Mucosa of rectum (tissue), 2 donors: ENCODE data around the gene NNAT.

Source experiments
- H3K27ac ChIP-seq, 2 donors: one replicate each; pipeline ENCODE4 v1.7.0; 2013; ENCODE audit warnings: inconsistent platforms in 2 of 2, low read depth in 2 of 2, low read length in 2 of 2
- H3K27me3 ChIP-seq, 2 donors: one replicate each; pipeline ENCODE4 v1.7.0; 2013; ENCODE audit warnings: low read length in 2 of 2; ENCODE audit not compliant: control insufficient read depth in 2 of 2, insufficient read depth in 2 of 2
- H3K36me3 ChIP-seq, 2 donors: one replicate each; pipeline ENCODE4 v1.7.0; 2013; ENCODE audit warnings: low read length in 2 of 2; ENCODE audit not compliant: control insufficient read depth in 2 of 2, insufficient read depth in 2 of 2
- H3K4me1 ChIP-seq, 2 donors: one replicate each; pipeline ENCODE4 v1.7.0; 2013; ENCODE audit warnings: low read length in 2 of 2, mild to moderate bottlenecking in 1 of 2; ENCODE audit not compliant: control insufficient read depth in 2 of 2, insufficient read depth in 2 of 2
- H3K4me3 ChIP-seq, 2 donors: one replicate each; pipeline ENCODE4 v1.7.0; 2013; ENCODE audit warnings: low read length in 2 of 2
- H3K9ac ChIP-seq, 2 donors: one replicate each; pipeline ENCODE4 v1.7.0; 2013; ENCODE audit warnings: low read length in 2 of 2, low read depth in 1 of 2, mild to moderate bottlenecking in 1 of 2
- H3K9me3 ChIP-seq, 2 donors: one replicate each; pipeline ENCODE4 v1.7.0; 2013; ENCODE audit warnings: low read length in 2 of 2; ENCODE audit not compliant: control insufficient read depth in 2 of 2
- donor health status: healthy.
- donor health status: Normal muscosa, but diverticular disease.

NNAT gene

DNA sequence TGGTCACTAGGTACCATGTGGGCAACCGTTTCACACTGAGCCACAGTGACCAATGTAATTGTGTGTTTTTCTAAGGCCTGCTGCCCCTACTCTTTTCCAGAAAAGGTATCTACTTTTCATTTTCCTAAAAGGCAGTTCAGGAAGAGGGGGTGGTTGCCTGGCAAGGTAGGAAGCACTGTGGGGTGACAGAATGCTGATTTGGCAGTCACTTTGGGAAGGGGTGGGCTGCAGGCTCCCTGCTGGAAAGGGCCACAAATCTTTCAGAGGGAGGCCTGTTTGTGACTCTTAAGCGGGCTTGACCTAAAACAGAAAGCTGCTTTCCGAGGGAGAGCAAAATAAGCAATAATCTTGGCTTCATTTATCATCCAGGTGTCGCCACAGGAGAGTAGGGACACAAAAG is 5.2 kb upstream of the NNAT start:
- no peaks in the 10 kb centered on the region for H3K27me3 ChIP-seq
- H3K9me3 ChIP-seq, result no peaks in the 10 kb centered on the region
- H3K27ac ChIP-seq, result no peak overlapping the region
- peaks cover 39 to 41% of the 10 kb centered on the region in 2 donors for H3K36me3 ChIP-seq
- no peak overlapping the region for H3K4me3 ChIP-seq
- H3K9ac ChIP-seq, result no peak overlapping the region
- peaks cover 11 to 14% of the 10 kb centered on the region in 2 donors for H3K4me1 ChIP-seq

DNA sequence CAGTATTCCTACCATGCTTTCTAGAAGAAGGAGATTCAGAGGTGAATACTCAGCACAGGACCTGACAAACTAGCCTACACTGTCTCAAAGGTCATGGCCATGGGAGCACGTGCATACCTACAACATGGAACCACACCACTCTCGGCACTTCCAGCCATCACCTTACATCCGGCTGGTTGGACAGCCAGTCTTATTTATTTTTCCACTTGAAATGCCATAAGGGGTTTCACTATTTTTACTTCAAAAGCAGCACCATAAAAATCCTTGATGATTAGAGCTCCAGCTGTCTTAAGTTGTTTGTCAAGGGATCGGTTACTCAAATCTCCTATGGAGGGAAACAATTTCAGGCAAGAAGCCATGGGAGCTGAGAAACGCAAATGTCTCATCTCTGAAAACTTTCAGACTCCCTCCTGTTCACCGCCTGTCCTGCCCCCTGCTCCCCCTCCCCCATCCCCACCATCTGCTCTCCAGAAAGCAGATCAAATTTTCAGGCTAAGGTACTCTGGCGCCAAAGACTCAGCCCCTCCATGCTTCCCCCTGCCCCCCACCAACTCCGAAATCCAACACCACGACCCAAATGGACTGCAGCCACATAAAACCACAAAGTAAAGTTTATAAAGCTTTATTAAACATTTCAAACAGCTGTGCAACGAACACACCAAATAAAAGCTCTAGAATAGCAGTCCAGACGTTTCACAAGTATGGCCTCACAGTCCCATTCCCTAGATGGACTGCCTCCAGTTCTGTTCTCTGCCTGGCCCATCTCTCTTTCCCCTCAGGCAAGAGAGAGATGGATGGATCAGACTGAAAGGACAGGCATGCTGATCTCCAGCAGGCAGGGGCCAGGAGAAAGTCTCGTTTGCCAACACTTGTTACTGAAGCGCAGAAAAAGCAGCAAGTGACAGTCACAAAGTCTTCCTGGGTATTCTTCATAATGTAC is 4.0 kb upstream of the NNAT start:
- peaks cover 11 to 14% of the 10 kb centered on the region in 2 donors for H3K4me1 ChIP-seq

DNA sequence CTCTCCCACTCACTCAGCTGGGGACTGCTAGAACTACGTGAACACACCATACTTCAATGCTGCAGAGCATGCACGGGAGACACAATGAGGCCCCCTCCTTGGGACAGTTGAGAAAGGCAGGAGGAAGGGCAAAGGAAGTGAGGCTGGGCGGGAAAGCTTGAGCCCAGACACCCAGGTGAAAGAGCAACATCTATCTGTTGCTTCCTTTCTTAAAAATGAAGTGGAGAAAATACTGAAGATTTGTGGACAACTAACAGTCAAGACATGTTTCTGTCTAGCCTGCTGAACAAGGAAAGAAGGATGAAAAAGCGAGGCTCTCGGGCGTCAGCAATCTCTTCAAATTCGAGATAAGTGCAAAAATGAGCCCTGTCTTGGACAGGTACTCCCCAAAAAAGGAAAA is 3.0 kb upstream of the NNAT start:
- H3K4me1 ChIP-seq, result peaks cover 14 to 19% of the 10 kb centered on the region in 2 donors
- no peaks in the 10 kb centered on the region for H3K27me3 ChIP-seq
- H3K4me3 ChIP-seq, result no peak overlapping the region
- H3K9ac ChIP-seq, result no peak overlapping the region
- H3K36me3 ChIP-seq, result peaks cover 26 to 30% of the 10 kb centered on the region in 2 donors
- H3K9me3 ChIP-seq, result no peaks in the 10 kb centered on the region
- peak overlapping the region in 1 of 2 donors; percentile 18 for H3K27ac ChIP-seq

More for the DNA sequence above, 4.0 kb upstream of the NNAT start:
- Histone ChIP-seq H3K27ac (peak overlapping the region; percentile 5 to 18), H3K36me3 (peaks cover 28 to 37% of the 10 kb centered on the region in 2 donors), H3K9ac (no peak overlapping the region), H3K4me3 (no peak overlapping the region), H3K27me3 (no peaks in the 10 kb centered on the region), H3K9me3 (no peaks in the 10 kb centered on the region)

DNA sequence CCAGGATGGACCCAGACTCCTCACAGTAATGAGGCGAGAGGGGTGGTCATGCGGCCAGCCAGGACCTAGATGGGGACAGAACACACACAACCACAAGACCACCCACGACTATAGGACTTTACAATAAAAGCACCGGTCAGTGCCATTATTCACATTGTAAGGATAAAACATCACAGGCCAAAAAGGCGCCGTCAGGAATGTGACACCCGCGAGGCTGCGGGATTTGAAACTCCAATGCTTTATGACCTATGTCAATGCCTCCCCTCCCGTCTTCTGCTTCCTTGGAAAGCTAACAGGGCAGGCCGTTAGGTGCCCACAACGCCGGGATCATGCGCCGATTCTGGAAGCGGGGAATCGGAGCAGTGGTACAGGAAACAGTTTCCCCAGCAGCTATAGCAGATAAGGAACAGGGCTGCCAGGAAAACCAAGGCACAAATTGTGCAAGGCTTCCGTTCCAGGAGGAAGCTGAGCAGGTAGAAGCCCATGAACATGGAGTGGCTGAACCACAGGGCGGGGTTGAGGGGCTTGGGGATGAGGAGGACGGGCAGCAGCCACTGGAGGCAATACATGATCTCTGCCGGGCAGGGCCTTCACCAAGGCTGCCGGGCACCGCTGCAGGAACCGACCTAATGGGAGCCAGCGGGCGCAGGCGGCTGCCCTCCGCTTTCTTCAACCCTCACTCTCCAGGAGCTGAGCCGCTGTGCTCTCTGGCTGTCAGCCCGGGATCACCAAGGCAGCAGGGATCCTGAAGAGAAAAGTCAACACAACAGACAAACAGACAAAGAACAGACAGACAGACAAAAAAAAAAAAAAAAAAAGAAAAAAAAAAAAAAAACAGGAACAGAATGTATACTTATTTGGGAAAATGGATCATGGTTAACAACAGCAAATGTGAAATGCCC is 2.2 kb upstream of the NNAT start:
- H3K27me3 ChIP-seq, result no peaks in the 10 kb centered on the region
- H3K9me3 ChIP-seq, result no peaks in the 10 kb centered on the region
- no peak overlapping the region for H3K9ac ChIP-seq
- no peak overlapping the region for H3K27ac ChIP-seq
- H3K36me3 ChIP-seq, result peaks cover 25 to 26% of the 10 kb centered on the region in 2 donors
- H3K4me1 ChIP-seq, result peaks cover 18 to 24% of the 10 kb centered on the region in 2 donors
- H3K4me3 ChIP-seq, result no peak overlapping the region

DNA sequence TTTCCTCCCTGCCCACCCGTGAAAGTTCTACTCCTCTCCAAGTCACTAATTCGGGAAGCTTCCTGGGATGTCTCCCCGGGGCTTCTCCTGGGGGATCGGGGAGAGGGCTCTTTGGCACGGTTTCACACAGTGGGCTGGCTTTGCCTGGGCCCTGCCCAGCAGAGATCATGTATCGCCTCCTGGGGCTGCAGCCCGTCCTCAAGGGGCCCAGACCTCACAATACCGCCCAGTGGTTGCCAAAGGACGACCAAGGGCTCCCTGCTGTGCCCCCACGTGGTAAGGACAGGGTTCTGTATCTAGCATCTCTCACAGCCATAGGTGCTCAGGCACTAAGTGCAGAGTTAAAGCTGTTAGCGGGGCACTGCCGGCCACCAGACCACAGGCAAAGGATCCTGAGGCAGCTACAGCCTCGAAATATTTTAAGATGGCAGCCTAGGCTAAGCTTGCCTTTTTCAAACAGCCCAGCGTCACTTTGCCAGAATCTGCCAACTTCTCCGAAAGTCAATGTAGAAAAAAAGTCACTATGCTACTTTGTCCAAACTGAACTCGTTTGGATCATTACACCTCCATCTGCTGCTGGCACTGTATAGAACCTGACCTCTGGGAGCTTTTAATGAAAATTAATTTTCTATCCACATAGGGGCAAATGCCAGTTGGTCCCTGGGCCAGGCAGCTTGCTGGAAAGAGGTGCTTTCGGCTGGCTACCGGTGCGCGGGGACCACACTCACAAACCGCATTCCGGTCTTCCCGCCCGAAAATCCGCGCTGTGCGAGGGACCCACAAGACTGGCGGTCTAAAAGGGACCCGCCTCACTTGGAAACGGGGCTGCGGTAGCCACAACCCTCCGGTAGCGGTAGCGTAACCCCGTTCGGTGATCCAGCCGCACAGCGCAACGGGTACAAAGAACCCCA is 1.3 kb upstream of the NNAT start:
- H3K27ac ChIP-seq, result peak overlapping the region in 1 of 2 donors; percentile 44
- H3K27me3 ChIP-seq, result no peaks in the 10 kb centered on the region
- no peak overlapping the region for H3K4me3 ChIP-seq
- H3K9ac ChIP-seq, result no peak overlapping the region
- H3K9me3 ChIP-seq, result no peaks in the 10 kb centered on the region
- peaks cover 16 to 18% of the 10 kb centered on the region in 2 donors for H3K36me3 ChIP-seq
- peaks cover 27 to 32% of the 10 kb centered on the region in 2 donors for H3K4me1 ChIP-seq

DNA sequence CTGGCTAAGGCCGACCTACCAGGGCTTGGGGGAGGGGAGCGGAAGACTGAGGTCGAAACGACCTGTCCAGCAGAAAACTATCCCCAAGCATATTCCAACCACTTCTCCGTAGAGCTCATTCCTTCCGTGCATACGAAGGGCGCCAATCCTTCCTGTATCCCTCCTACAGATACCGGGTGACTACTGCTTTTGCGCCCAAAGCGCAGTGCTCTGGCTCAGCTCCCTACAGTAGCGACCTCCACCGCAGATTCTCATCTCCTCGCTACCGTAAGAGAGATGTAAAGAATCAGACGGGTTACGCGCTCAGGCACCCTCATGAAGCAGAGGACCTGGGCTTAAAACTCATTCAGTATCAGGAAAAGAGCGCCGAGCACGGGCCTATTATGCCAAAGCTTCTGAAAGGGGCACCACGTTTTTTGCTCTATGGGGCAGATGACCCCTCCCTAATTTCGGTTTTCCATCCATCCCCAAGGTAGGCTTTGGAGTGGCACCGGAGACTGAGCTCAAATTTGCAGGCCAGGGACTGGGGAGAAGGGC is 563 bp upstream of the NNAT start:
- Histone ChIP-seq H3K9ac (no peak overlapping the region), H3K36me3 (peaks cover 14 to 18% of the 10 kb centered on the region in 2 donors), H3K27ac (peak overlapping the region in 1 of 2 donors; percentile 44), H3K4me1 (peaks cover 34 to 39% of the 10 kb centered on the region in 2 donors), H3K9me3 (no peaks in the 10 kb centered on the region), H3K27me3 (no peaks in the 10 kb centered on the region), H3K4me3 (no peak overlapping the region)

DNA sequence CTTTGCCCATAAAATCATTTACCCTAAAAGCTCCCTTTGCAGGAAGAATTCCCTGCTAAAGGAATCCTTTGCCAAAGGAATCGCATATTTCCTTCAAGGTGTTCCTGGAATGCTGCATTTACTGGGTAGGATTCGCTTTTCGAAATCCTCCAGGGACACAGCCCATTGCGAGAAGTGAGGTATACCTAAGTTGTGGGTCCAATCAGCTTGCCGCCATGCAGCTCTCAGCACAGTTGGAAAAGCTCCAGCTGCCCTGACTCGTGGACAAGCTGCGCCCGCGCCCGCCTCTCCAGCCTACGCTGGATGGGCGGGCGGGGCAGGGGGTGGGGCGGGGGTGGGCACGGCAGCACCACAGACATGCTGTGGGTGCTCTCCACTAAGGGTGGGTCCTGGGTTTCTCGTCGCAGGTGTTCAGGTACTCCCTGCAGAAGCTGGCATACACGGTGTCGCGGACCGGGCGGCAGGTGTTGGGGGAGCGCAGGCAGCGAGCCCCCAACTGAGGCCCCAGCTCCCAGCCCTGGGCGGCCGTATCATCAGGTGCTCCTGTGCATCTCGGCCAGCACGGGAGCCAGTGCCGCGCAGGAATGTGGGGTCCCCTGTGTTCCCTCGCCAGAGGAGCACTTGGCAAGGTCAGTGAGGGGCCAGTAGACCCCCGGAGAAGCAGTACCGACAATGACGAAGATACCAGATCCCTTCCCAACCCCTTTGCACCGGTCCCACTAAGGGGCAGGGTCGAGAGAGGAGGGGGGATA is 1.4 kb downstream of the NNAT start:
- Histone ChIP-seq H3K9me3 (no peaks in the 10 kb centered on the region), H3K27me3 (no peaks in the 10 kb centered on the region), H3K36me3 (peaks cover 10 to 12% of the 10 kb centered on the region in 2 donors), H3K9ac (peak overlapping the region in 1 of 2 donors; percentile 14), H3K4me3 (no peak overlapping the region), H3K4me1 (peaks cover 39 to 47% of the 10 kb centered on the region in 2 donors), H3K27ac (peak overlapping the region; percentile 43 to 56)

DNA sequence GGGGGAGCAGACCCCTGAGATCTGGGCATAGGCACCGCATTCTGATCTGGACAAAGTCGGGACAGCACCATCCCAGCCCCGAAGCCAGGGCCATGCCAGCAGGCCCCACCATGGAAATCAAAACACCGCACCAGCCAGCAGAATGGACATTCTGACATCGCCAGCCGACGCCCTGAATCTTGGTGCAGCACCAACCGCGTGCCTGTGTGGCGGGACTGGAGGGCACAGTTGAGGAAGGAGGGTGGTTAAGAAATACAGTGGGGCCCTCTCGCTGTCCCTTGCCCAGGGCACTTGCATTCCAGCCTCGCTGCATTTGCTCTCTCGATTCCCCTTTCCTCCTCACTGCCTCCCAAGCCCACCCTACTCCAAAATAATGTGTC is 2.0 kb downstream of the NNAT start:
- Histone ChIP-seq H3K9me3 (no peaks in the 10 kb centered on the region), H3K4me1 (peaks cover 34 to 41% of the 10 kb centered on the region in 2 donors), H3K27ac (peak overlapping the region in 1 of 2 donors; percentile 56), H3K9ac (peak overlapping the region in 1 of 2 donors; percentile 14), H3K27me3 (no peaks in the 10 kb centered on the region), H3K4me3 (no peak overlapping the region), H3K36me3 (peaks cover 6 to 7% of the 10 kb centered on the region in 2 donors)
